A673 (cell line): ENCODE measurements around the gene INSYN1. TPM values are rescaled to one million over a fixed set of nuclear protein-coding genes. Genes with fewer than 3 reads are reported as not detected.

Source experiments
- BruUV-seq: library from RNA; stranded (reverse); fragments of 400-500 nt; replicated peaks from 2 replicates; lab custom pipeline; 2021; lab: Mats Ljungman, UMichigan
- CTCF ChIA-PET: fragments of 300-600 bp; sonication (Branson Sonifier 250); formaldehyde crosslinking; loops from one replicate; lab custom pipeline; 2022; ENCODE audit warnings: antibody characterized with exemption; lab: Charles Lee
- POLR2A ChIA-PET: fragments of 300-600 bp; sonication (Branson Sonifier 250); formaldehyde crosslinking; loops from one replicate; lab custom pipeline; 2022; ENCODE audit warnings: antibody characterized with exemption; ENCODE audit not compliant: low non-redundant PET; lab: Charles Lee
- DNase-seq: peaks from one replicate; pipeline ENCODE4 v3.0.0-alpha.2; 2015; ENCODE audit warnings: low spot score
- H3K27ac ChIP-seq: fragments of 200-600 bp; sonication (generic); 2 replicates; pipeline ENCODE4 v1.5.1; 2016; ENCODE audit warnings: mixed run types, low read depth, mild to moderate bottlenecking, mixed read lengths, antibody characterized with exemption, low read length; ENCODE audit not compliant: poor library complexity, severe bottlenecking
- H3K27me3 ChIP-seq: fragments of 200-600 bp; sonication (generic); replicated peaks from 2 replicates; pipeline ENCODE4 v1.6.1; 2017; ENCODE audit warnings: mixed run types, low read depth, mild to moderate bottlenecking, mixed read lengths, antibody characterized with exemption, low read length; ENCODE audit not compliant: insufficient read depth, poor library complexity
- H3K36me3 ChIP-seq: fragments of 200-600 bp; sonication (generic); 2 replicates; pipeline ENCODE4 v1.6.1; 2016; ENCODE audit warnings: mixed run types, mild to moderate bottlenecking, mixed read lengths, antibody characterized with exemption, low read length; ENCODE audit not compliant: insufficient read depth, poor library complexity, severe bottlenecking
- H3K4me1 ChIP-seq: fragments of 200-600 bp; sonication (generic); 2 replicates; pipeline ENCODE4 v1.6.1; 2017; ENCODE audit warnings: mixed run types, mild to moderate bottlenecking, mixed read lengths, antibody characterized with exemption, low read length; ENCODE audit not compliant: insufficient read depth, poor library complexity, severe bottlenecking
- H3K4me3 ChIP-seq: fragments of 200-600 bp; sonication (generic); 2 replicates; pipeline ENCODE4 v1.5.1; 2016; ENCODE audit warnings: low read depth, mixed run types, mild to moderate bottlenecking, mixed read lengths, low read length; ENCODE audit not compliant: poor library complexity, severe bottlenecking
- H3K9me3 ChIP-seq: fragments of 200-600 bp; sonication (generic); 2 replicates; pipeline ENCODE4 v1.6.1; 2016; ENCODE audit warnings: mixed run types, low read depth, mild to moderate bottlenecking, mixed read lengths, antibody characterized with exemption, low read length; ENCODE audit not compliant: poor library complexity, severe bottlenecking
- CTCF ChIP-seq: fragments of 300-800, 200-600 bp; sonication (generic); conservative IDR thresholded peaks from 2 replicates; pipeline ENCODE4 v1.5.1; 2017; ENCODE audit warnings: low read depth, mild to moderate bottlenecking, antibody characterized with exemption, low read length, moderate library complexity, mixed read lengths
- EZH2 ChIP-seq: fragments of 200-600 bp; sonication (generic); IDR thresholded peaks from 2 replicates; pipeline ENCODE4 v1.6.1; 2017; ENCODE audit warnings: borderline replicate concordance, low read depth, mild to moderate bottlenecking, mixed read lengths, antibody characterized with exemption, low read length; ENCODE audit not compliant: poor library complexity, severe bottlenecking
- intact Hi-C: fragments of 100-400 bp; cut with micrococcal nuclease; formaldehyde crosslinking; loops from one replicate; pipeline ENCODE4 v1.10.0; 2022; ENCODE audit not compliant: unreplicated experiment
- total RNA-seq: library from RNA; stranded (reverse); gene quantifications from 2 replicates; pipeline ENCODE4 v1.2.3, GENCODE V29; 2021

The INSYN1 gene
- total RNA-seq, 1 experiment from 2014 or later = 0.54 TPM

- no peak for TF ChIP-seq EZH2
- no peak for TF ChIP-seq CTCF
- H3K27me3 ChIP-seq = no peaks in the 10 kb centered on the region
- no peak overlapping the region for H3K4me3 ChIP-seq
- DNase-seq = no peak
- POLR2A ChIA-PET = no interaction called here
- BruUV-seq = no TSS peak
- CTCF ChIA-PET = no interaction called here
- H3K36me3 ChIP-seq = no peaks in the 10 kb centered on the region
- intact Hi-C loops = no loop called here
- H3K4me1 ChIP-seq = peaks cover under 1% of the 10 kb centered on the region
- no peaks in the 10 kb centered on the region for H3K9me3 ChIP-seq
- H3K27ac ChIP-seq = no peak overlapping the region
Measured at GRCh38 chr15:73724212-73724611, 28.9 kb downstream of the INSYN1 start.

GRCh38 chr15:73723191-73723590 lies 30.0 kb downstream of the INSYN1 start:
- BruUV-seq = no TSS peak
- Histone ChIP-seq H3K36me3 (no peaks in the 10 kb centered on the region), H3K4me1 (peaks cover 5% of the 10 kb centered on the region), H3K27me3 (no peaks in the 10 kb centered on the region), H3K9me3 (no peaks in the 10 kb centered on the region), H3K27ac (no peak overlapping the region), H3K4me3 (no peak overlapping the region)
- no peak for DNase-seq
- TF ChIP-seq EZH2 (no peak), CTCF (no peak)
- intact Hi-C loops = no loop called here
- ChIA-PET POLR2A (no interaction called here), CTCF (no interaction called here)

- TF ChIP-seq CTCF (no peak), EZH2 (no peak)
- ChIA-PET CTCF (no interaction called here), POLR2A (no interaction called here)
- Histone ChIP-seq H3K4me3 (no peak overlapping the region), H3K36me3 (no peaks in the 10 kb centered on the region), H3K27me3 (no peaks in the 10 kb centered on the region), H3K9me3 (no peaks in the 10 kb centered on the region), H3K27ac (no peak overlapping the region), H3K4me1 (peaks cover 5% of the 10 kb centered on the region)
- intact Hi-C loops = no loop called here
- DNase-seq = no peak
- BruUV-seq = no TSS peak
Measured at GRCh38 chr15:73722425-73722824, 30.7 kb downstream of the INSYN1 start.
